RWPE1 (cell line): ENCODE measurements around the gene UHRF1.

Experiments
- CTCF ChIA-PET: fragments of 350-600 bp; sonication (Branson Sonifier 250); formaldehyde crosslinking; extraction: SDS; loops from one replicate; lab custom pipeline; 2021; lab: Yijun Ruan, JAX
- POLR2A ChIA-PET: fragments of 400-600 bp; formaldehyde crosslinking; extraction: SDS; loops from one replicate; lab custom pipeline; 2020; ENCODE audit warnings: antibody characterized with exemption; ENCODE audit not compliant: low non-redundant PET; lab: Yijun Ruan, JAX
- DNase-seq: peaks from one replicate; pipeline ENCODE4 v3.0.0; 2012; ENCODE audit warnings: low spot score
- H3K27ac ChIP-seq: fragments of 450-650 bp; 2 replicates; pipeline ENCODE4 v1.5.1; 2017
- CTCF ChIP-seq: fragments of 450-650 bp; conservative IDR thresholded peaks from 2 replicates; pipeline ENCODE4 v1.5.1; 2017; ENCODE audit warnings: low read depth, mild to moderate bottlenecking

Gene UHRF1

GRCh38 chr19:4991538-4991937 lies 82.2 kb downstream of the UHRF1 start:
- no peak for DNase-seq
- no peak for TF ChIP-seq CTCF
- CTCF ChIA-PET, result no interaction called here
- POLR2A ChIA-PET, result no interaction called here
- H3K27ac ChIP-seq, result no peak overlapping the region

DNA sequence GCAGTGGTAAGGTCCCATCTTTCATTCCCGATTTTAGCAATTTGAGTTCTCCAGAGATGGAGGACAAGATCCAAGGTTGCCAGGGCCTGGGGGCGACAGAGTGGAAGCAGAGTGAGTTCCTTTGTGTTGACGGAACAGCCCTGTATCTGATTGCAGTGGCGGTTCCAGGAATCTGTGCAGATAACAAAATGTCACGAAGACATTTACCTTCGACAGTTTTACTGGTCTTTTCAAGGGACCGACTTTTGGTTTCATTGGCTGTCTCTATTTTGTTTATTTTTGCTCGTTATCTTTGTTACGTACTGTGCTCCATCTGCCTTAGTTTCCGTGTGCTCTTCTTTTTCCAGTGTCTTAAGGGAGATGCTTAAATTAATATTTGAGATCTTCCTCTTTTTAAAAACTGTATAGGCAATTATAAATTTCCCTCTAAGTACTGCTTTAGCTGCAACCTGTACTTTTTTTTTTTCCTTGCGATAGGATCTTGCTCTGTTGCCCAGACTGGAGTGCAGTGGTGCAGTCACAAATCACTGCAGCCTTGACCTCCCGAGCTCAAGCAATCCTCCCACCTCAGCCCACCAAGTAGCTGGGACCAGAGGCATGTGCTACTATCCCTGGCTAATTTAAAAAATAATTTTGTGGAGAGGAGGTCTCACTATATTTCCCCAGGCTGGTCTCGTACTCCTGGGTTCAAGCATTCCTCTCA lies 82.8 kb downstream of the UHRF1 start:
- no peak for TF ChIP-seq CTCF
- no peak overlapping the region for H3K27ac ChIP-seq
- CTCF ChIA-PET, result no interaction called here
- POLR2A ChIA-PET, result no interaction called here
- DNase-seq, result no peak

DNA sequence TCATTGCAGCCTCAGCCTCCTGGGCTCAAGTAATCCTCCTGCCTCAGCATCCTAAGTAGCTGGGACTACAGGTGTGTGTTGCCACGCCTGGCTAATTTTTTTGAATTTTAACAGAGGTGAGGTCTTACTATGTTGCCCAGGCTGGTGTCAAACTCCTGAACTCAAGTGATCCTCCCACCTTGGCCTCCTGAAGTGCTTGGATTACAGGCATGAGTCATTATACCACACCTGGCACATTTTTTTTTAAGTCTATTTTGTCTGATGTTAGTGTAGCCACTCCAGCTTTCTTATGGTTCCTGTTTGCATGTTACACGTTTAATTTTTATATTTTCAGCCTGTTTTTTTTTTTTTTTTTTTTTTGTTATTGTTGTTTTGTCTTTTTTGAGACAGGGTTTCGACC lies 84.4 kb downstream of the UHRF1 start:
- ChIA-PET POLR2A (no interaction called here), CTCF (interaction anchor here (0.6 kb wide), 1 partner anchor 202 kb away, joined by 3 read pairs; the partner anchor contains the start of gene FEM1A)
- no peak for TF ChIP-seq CTCF
- H3K27ac ChIP-seq, result no peak overlapping the region
- DNase-seq, result no peak

DNA sequence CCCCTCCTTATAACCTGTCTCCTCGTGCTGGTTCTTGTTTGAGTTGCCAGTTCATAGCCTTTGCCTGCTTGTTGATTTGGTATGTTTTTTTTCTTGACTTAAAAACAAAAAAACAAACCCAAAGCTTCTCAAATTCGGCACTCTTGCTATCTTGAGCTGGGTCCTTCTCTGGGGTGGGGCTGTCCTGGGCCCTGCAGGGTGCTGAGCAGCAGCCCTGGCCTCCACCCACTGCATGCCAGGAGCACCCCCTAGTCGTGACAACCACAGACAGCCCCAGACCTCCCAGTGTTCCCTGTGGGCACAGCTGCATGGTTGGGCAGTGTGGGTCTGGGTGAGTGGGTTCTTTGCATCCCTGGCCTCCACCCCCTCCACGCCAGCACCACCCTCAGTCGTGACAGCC lies 87.4 kb downstream of the UHRF1 start:
- POLR2A ChIA-PET, result no interaction called here
- peak overlapping the region; percentile 25 for H3K27ac ChIP-seq
- no peak for TF ChIP-seq CTCF
- no peak for DNase-seq
- CTCF ChIA-PET, result interaction anchor here (0.6 kb wide), 1 partner anchor 186 kb away, joined by 3 read pairs; no protein-coding TSS in a partner anchor

GRCh38 chr19:4997297-4997696 lies 88.0 kb downstream of the UHRF1 start:
- ChIA-PET POLR2A (no interaction called here), CTCF (interaction anchor here (0.6 kb wide), 1 partner anchor 186 kb away, joined by 3 read pairs; no protein-coding TSS in a partner anchor)
- DNase-seq, result no peak
- TF ChIP-seq CTCF, result no peak
- no peak overlapping the region for H3K27ac ChIP-seq

- TF ChIP-seq CTCF, result no peak
- ChIA-PET CTCF (no interaction called here), POLR2A (no interaction called here)
- no peak for DNase-seq
- no peak overlapping the region for H3K27ac ChIP-seq
Observed at GRCh38 chr19:5000120-5000611, 90.9 kb downstream of the UHRF1 start.
